GM18502 (cell line): ENCODE results near the gene ALOXE3.

Experiments
- ATAC-seq: cut with Tn5 transposase; IDR thresholded peaks from one replicate; pipeline ENCODE4 v1.9.1; 2021; ENCODE audit warnings: mild to moderate bottlenecking; ENCODE audit not compliant: unreplicated experiment, poor library complexity

Gene ALOXE3

DNA sequence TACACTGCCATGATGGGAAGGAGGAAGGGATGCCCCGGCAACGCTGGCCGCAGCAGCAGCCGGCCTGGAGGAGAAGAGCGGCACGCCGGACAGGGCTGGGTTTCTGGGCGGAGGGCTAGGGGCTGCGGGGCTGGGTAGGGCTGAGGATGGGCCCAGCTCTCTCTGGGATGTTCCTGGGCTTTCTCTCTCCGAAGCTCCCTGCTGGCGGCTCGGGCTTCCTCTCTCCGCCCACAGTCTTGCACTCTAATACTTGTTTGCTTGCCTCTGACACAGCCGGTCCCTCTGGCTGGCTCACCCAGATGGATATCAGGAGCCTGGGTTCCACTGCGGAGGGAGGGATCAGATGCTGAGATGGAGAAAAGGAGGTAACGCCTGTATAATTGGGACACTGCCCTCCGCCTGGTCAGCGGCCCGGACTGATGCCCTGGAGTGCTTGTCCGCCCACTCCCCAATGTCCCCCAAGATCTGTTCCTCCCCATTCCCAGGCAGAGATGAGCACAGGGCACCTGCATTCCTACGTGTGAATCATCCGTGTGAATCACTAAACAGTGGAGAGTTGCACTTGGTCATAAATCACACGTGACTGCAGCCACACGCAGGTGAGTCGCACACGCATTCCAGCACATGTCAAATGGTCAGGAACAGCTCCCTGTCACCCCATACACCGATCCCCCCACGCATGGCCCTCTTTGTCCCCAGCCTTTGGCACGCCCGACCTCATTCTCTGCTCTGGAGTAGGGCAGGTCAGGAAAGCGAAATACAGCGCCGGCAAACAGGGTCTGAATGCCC, at the start of gene ALOXE3:
Gene ALOXE3 (minus strand): TSS at position 535 of the 789 bp plus-strand sequence. CDS start 524 bp downstream, at position 11.
- ATAC-seq, result no peak

DNA sequence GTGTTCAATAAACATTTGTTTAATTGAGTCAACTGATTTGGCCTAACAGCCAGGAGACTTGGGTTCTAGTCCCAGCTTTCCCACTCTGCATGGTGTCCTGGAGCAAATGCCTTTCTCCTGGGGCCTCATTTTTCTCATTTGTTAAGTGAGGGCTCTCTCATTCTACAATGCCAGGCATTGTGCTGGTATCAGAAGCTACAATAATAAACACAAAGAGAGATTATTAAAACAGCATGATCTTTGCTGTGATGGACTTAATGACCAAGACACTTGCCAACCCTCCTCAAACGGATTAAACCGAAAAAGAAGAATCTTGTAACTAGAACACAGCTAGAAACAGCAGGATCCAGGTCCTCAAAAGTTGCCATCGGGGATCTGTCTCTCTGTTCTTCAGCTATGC, 49.2 kb upstream of the ALOXE3 start:
- no peak for ATAC-seq

DNA sequence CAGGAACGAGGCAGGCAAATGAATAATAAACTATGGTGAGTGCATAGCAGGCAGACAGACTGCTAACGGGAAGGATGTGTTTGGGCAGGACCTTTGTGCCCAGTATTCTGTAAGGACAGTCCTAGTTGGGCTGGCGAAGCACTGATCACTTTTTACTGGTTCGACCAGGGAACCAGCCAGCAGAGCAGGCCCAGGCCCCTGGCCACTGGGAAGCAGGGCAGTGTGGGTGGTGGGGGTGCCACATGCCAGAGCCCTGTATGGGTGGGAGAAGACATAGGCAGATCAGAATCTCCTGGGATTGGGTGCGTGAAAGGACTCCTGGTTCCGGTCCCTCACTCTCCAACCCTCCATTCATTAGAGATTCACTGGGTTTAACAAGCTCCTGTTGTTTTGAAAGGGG, 48.4 kb upstream of the ALOXE3 start:
- ATAC-seq, result no peak

DNA sequence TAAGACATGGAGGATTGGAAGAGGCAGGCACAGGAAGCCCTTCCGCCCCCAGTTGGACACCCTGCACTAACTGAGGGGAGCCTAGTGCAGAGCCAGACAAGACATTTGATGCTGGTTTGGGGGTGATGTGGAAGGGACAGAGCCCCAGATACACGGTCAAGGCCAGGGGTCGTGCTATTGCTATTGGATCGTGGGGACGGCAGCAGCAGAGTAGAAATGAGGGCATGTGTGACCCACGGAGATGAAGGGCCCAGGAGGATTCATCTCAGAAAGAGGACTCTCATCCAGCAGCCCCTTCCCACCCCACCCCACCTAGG, 46.5 kb upstream of the ALOXE3 start:
- ATAC-seq, result no peak

DNA sequence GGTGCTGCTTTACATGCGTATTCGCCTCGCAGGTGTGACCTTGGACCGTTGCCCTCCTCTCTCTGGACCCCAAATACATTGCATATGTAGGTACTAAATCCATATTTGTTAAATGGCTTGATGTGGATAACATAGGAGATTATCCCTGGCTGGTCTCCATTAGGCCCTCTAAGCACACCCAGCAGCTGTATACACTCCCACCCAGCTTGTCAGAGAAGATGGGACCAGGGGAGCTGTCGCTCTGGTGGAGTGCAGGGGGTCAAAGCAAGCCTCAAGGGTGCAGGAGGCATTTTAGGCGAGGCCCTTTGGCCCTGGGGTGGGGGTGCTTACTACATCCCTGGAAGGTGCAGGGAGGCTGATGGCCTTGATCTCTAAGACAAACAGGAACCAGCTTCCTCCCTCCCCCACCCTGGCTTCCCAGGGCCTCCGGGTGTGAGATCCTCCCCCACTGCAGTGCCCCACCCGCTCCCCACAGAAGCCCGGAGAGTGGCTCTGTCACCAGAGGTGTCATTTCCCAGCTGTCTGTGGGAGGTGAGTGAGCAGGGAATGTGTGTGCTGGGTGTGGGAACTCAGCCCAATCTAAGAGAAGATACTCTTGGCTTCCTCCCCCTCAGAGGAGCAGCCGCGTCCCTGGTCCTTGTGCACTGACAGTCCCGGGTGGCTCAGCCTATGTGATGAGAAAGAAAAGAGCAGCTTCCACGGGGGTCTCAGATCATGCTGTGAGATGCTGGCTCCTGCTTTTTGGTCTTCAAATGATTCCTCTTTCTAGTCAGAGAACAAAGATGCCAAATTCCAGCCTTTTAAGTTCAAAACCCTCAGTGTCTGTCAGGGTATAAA, 45.9 kb upstream of the ALOXE3 start:
- no peak for ATAC-seq

DNA sequence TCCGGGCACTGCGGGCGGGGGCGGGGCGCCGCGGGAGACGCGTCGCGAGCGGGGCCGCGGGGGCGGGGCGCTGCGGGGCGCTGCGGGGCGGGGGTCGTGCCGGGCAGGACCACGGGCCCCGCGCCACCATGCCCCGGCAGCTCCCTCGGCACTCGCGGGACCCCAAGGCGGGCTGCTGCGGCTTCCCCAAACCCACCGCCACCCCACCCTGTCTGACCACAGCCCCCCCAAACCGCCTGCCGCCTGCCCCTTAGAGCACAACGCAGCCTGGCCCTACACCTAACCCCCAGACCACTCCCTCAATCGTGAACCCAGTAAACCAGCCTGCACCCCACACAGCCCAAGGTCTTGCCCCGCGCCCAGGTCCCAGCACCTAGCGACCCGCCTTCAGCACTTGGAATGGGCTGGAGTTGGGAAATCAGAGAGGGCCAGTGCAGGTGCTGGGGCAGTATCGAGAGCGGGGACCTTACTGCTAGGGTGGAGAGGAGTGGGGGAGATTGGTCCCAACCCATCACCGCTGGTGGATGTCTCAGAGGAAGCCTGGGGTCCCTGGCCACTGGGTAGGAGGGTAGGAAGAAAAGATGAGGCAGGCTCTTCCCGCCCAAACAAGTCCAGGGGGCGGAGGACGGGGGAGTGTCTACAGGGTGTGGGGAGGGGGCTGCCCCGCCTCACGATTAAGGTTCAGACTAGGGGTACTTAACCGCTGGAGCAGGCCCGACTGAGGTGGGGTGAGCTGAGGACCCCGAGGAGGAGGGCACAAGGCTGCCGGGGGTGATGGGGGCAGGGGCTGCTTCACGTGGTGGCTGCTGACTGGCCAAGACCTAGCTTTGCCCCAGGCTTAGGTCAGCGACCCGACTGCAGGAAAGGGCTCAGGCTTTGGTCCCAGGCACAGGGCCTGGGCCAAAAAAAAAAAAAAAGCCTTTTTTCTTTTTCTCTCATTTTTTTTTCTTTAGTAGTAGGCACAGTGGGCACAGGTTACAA, 45.0 kb upstream of the ALOXE3 start:
- no peak for ATAC-seq

DNA sequence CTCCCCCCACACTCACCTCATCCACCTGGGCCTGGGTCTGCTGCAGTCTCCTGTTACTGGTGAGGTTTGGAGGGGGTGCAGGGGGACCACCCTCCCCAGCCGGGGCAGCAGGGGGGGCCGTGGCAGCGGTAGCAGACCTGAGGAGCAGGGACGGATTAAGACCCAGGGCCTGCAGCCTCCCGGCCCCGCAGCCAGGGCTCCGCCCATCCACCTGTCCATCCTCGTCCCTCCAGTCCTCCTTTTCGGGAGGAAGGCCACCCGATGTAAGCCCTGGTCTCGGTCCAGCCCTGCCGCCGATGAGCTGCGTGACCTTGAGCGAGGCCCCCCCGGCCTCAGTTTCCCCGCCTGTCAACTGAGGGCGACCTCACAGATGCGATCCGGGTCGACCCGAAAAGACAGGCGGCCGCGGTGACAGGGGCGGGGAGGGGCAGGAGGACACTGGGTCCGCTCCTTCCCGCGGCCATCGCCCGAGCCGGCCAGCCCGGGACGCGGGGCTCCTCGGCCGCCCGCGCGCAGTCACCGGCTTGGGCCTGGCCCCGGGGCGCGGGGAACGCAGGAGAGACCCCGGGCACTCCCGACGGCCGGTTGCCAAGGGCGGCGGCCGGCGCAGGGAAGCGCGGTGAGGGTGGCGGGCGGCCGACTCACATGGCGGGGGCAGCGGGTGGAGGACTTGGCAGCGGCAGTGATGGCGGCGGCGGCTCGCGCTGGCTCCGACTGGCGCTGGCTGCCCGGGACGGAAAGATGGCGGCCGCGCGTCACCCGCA, 44.1 kb upstream of the ALOXE3 start, which contains the start of gene VAMP2:
Gene VAMP2 (minus strand): TSS at position 716 of the 764 bp plus-strand sequence. CDS start 69 bp downstream, at position 647.
- peak; percentile 41 for ATAC-seq

DNA sequence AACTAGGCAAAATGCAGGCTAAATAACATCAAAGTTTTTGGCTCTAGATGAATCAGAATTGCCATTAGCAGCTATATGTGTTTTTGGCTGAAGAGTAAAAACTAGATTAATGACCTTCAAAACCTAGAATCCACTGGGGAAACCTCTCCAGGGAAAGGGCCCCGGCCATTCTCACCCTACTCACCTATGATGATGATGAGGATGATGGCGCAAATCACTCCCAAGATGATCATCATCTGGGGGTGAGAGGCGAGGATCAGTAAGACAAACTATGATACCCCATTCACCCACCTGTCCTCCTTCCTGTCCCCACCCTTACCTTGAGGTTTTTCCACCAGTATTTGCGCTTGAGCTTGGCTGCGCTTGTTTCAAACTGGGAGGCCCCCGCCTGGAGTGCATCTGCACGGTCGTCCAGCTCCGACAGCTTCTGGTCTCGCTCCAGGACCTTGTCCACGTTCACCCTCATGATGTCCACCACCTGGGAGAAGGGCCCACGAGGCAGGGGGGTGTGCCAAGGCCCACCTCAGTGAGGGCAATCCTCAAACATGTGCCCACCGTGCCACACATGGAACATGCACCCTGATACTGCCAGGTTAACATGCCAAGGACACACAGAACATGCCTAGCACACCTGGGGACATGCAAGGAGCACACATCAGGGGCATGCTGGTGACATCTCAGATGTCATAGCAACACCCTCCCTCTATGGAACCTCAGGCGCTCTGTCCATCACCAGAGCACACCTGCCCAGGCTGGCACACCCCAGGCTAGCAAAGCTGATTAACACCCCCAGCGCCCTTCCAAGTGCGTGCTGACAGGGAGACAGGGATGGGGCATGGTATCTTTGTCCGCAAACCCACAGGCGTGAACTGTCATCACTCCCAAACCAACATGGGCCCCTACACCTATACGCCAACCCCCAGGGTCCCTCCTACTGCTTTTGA, 43.2 kb upstream of the ALOXE3 start:
- no peak for ATAC-seq

DNA sequence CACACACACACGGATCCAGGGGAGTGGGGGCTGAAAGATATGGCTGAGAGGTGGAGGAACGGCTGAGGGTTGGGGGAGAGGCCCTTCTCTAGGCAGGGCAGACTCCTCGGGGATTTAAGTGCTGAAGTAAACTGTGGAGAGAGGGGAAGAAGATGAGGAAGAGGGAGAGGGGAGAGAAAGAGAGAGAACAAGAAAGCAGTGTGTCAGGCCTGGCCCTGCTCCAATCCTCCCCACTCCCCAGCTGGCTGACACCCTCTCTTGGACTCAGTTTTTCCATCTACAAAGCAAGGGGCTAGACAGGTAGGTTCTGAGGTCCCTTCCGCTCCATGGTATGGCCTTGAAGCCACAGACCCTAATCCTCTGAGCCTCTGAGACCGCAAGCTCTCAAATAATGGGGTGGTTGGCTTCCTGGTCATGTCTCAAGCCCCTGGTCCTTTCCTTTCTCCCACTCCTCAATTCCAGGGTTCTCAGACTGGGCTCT, 42.5 kb upstream of the ALOXE3 start:
- no peak for ATAC-seq

DNA sequence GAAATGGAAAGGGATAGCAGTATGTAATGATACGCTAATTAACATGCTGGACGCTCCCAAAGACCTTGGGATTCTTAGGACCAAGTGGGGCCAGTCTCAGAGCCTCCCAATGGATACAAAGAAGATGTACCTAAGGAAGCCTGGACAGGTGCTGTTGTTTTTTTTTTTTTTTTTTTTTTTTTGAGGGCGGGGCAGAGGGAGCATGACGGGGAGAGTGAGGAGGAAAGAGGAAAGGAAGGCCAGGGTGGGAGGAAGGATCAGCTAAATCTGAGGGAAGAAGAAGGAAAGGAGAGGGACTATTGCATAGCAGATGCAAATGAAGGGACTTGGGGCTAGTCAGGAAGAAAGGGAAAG, 41.9 kb upstream of the ALOXE3 start:
- no peak for ATAC-seq

DNA sequence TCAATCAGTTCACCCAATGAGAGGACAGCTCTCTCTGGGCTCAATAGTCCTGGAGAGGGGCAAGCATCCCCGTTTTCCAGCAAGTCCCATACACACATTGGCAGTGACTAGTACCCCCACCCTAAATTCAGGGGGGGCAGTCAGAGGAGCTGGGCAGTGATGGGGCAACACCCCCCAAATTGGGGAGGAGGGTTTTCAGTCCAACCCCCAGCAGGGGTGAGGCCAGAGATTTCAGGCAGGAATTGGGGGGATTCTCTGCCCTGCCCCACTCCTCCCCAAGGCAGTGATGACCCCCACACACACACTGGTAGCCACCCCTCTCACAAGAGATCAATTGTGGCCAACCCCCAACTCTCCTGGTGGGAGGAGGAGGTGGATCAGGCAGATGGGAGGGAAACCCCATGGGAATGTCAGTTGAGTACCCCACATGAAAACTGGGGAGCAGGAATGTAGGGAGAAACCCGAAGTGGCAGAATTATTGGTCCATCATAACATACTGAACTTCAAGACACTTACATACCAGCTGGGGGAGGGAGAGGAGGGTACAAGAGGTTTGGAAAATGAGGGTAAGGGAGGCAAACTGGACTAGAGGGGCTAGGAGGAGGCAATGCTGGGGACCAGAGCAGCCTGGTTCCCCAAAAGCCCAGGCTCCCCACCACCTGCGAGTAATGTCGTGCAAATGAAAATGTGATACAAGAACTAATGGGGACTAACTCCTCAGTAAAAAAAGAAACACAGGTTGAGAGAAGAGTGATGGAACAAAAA, 41.3 kb upstream of the ALOXE3 start:
- ATAC-seq, result no peak

DNA sequence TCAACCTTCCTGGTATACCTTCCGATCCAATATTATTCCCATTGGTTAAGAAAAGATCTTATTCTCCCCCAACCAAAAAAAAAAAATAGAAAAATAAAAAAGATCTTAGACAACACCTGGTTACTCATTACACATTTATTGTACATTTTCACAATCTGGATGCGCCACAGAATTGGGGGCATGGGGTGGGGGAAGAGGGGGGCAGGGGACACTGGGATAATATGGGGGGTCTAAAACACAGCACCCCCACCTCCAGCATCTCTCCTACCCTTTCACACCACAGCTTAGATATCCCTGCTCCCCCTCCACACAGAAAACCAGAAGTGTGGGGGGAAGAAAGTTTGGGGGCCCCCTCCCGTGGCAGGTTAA, 40.7 kb upstream of the ALOXE3 start:
- no peak for ATAC-seq

DNA sequence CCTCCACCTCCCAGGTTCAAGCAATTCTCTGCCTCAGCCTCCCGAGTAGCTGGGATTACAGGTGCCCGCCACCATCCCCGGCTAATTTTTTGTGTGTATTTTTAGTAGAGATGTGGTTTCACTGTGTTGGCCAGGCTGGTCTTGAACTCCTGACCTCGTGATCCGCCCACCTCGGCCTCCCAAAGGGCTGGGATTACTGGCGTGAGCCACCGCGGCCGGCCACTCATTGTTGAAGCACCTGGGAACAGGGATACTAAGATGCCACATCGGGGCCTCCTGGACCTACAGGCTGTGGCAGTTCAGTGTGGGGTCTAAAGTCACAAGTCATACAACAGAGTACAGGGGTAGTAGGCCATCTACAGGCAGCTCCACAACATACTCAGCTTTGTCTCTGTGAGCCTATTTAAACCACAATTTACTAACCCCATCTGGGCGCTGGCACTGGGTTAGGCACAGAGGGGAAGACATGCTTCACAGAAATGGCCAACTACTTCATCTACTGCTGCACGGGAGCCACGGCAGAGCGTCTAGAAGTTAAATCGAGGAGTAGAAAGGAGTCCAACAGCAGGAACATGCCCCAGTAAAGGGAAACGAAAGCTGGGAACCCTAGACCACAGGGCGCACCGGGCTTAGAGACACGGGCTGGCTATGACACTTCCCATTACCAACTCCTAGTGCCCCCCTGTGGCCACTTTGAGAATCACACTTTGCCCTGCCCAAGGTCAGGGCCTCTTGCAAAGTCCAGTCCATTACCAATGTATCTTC, 40.1 kb upstream of the ALOXE3 start:
- no peak for ATAC-seq

DNA sequence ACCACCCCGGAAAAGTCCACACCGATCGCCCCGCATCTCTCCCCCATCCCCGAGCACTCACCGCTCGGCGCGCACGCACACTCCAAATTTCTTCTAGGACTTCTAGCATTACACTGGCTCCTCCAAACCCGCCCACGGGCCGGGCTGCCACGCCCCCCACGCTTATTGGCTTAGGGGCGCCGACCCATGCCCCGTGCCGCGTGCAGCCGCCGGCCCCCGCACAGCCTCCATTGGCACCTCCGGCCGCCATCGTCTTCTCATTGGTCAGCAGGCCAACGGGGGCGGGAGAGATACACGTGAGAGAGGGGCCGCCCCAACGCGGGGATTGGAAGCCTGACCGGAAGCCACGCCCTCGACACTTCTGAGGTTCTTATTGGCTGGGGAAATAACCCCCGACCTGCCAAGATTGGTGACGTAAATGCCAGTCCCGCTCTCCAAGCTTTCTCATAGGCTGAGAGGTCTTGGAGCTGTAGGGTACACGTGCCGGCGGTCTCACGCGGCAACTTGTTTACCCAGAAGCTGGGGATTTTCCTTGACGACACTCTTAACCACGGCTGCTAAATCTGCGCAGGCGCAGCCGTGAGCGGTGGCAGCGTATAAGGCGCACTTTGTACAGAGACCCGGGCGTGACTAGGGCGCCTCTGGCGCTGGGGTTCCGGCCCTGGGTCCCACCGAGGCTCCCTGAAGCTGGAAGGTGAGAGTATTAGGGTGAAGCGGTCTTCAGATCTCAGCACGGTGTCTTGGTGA, 38.1 kb upstream of the ALOXE3 start:
- ATAC-seq, result peak; percentile 82

DNA sequence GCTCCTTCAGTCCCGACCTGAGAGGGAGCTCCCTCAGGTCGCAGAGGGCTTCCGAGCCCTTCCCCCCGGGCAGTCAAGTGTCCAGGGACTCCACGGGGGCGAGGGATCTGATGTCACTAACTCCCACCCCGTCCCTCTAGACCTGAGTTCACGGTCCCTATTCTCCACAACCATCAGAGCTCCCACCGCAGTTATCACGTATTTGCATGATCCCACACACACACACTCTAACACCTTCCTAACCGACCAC, 37.6 kb upstream of the ALOXE3 start:
- no peak for ATAC-seq

DNA sequence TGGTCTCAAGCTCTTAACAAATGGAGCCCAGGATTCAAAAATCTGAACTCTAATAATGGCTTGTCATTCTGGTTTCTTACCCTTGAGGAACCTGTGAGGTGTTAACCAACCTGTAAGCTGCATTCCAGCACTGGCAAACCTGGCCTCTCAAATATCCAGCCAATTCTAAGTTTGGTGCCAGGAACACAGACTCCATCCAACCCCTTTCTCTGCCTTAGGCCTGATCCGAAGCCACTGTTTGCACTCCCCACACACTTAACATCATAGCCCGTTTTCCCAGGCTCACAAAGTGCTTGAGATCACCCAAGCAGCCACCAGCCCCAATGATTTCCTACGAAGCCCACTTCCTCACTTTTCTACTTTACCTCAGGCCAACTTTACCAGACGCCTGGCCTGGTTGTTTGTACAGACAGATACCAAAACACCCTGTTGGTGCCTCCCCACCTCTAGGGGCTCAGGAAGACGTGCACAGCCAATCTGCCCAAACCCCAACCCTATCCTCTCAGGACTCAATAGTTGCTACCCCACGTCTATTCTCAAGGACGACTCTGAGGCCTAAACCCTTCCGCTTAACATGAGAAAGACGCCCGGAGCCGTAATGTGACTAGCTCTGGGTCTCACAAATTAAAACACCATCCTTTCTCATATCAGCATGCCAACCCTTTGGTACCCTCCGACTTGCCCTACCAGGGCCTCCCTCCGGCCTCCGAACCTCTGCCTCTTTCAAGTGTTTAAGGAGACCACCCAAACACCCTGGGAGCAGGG, 37.1 kb upstream of the ALOXE3 start:
- no peak for ATAC-seq
